SU-DHL-6 (cell line): ENCODE results near the gene FKRP.
"Not testable (repeated sequence)": the region's sequence is repeated elsewhere in the genome, so short reads cannot be mapped to it uniquely, and the experiment has no call there.

ENCODE experiments used
- H2AFZ ChIP-seq: fragments of 200-600 bp; sonication (generic); 2 replicates; pipeline ENCODE4 v1.6.1; 2014; ENCODE audit warnings: low read depth, mild to moderate bottlenecking, moderate library complexity, mixed read lengths, antibody characterized with exemption, low read length; ENCODE audit not compliant: severe bottlenecking
- H3F3A ChIP-seq: fragments of 200-600 bp; shearing (Covaris generic); 2 replicates; pipeline ENCODE4 v1.6.0; 2016; ENCODE audit warnings: antibody characterized with exemption, mild to moderate bottlenecking; ENCODE audit not compliant: insufficient read depth
- H3K27ac ChIP-seq: fragments of 200-600 bp; sonication (generic); 2 replicates; pipeline ENCODE4 v1.5.1; 2016; ENCODE audit warnings: low read depth, mild to moderate bottlenecking, low read length, moderate library complexity, mixed read lengths
- H3K27me3 ChIP-seq: fragments of 200-600 bp; sonication (generic), shearing (Covaris generic); 2 replicates; pipeline ENCODE4 v1.6.0; 2014; ENCODE audit warnings: mild to moderate bottlenecking, low read length
- H3K36me3 ChIP-seq: fragments of 200-600 bp; sonication (generic); 2 replicates; pipeline ENCODE4 v1.6.1; 2014; ENCODE audit warnings: mild to moderate bottlenecking, low read length, mixed read lengths
- H3K4me2 ChIP-seq: fragments of 300-600, 200-600 bp; shearing (Covaris generic), sonication (generic); 2 replicates; pipeline ENCODE4 v1.6.0; 2014; ENCODE audit warnings: low read length, low read depth, mild to moderate bottlenecking; ENCODE audit not compliant: poor library complexity, severe bottlenecking
- H3K4me3 ChIP-seq: fragments of 200-600 bp; sonication (generic); 2 replicates; pipeline ENCODE4 v1.5.1; 2014; ENCODE audit warnings: antibody characterized with exemption, low read length, mild to moderate bottlenecking, mixed read lengths; ENCODE audit not compliant: insufficient read depth, poor library complexity, severe bottlenecking
- H3K79me2 ChIP-seq: fragments of 200-600 bp; sonication (generic); 2 replicates; pipeline ENCODE4 v1.6.1; 2014; ENCODE audit warnings: mild to moderate bottlenecking, low read length, moderate library complexity; ENCODE audit not compliant: insufficient read depth
- H3K9ac ChIP-seq: fragments of 200-600 bp; sonication (generic); 2 replicates; pipeline ENCODE4 v1.7.0; 2014; ENCODE audit warnings: mild to moderate bottlenecking, low read length
- H3K9me2 ChIP-seq: fragments of 200-600 bp; sonication (generic); replicated peaks from 2 replicates; pipeline ENCODE4 v1.6.1; 2014; ENCODE audit warnings: low read length; ENCODE audit not compliant: insufficient read depth
- H3K9me3 ChIP-seq: fragments of 200-600 bp; sonication (generic); 2 replicates; pipeline ENCODE4 v1.6.1; 2014; ENCODE audit warnings: low read length, mixed read lengths; ENCODE audit not compliant: insufficient read depth
- H4K20me1 ChIP-seq: fragments of 200-600 bp; sonication (generic); 2 replicates; pipeline ENCODE4 v1.6.1; 2014; ENCODE audit warnings: low read depth, mild to moderate bottlenecking, antibody characterized with exemption, low read length, moderate library complexity, mixed read lengths
- EZH2phosphoT487 ChIP-seq: fragments of 200-600 bp; sonication (generic), shearing (Covaris generic); conservative IDR thresholded peaks from 2 replicates; pipeline ENCODE4 v1.6.1; 2018; ENCODE audit warnings: mild to moderate bottlenecking, antibody characterized with exemption, low read length, moderate library complexity, mixed read lengths
- TF ChIP-seq, protein P1 (sequence below): fragments of 200-600 bp; sonication (generic); IDR thresholded peaks from one replicate; pipeline ENCODE4 v1.5.1; 2017; ENCODE audit warnings: antibody characterized with exemption, mild to moderate bottlenecking, low read length, moderate library complexity; ENCODE audit not compliant: insufficient read depth, poor library complexity, severe bottlenecking

FKRP gene

GRCh38 chr19:46764817-46765291 is 19.0 kb downstream of the FKRP start:
- Histone ChIP-seq H3K4me2 (no peak overlapping the region), H4K20me1 (no peaks in the 10 kb centered on the region), H3K9me3 (no peaks in the 10 kb centered on the region), H3K36me3 (no peaks in the 10 kb centered on the region), H3F3A (no peaks in the 10 kb centered on the region), H3K27me3 (no peaks in the 10 kb centered on the region), H3K79me2 (no peaks in the 10 kb centered on the region), H2AFZ (no peak overlapping the region), H3K27ac (no peak overlapping the region), H3K9me2 (no peaks in the 10 kb centered on the region), H3K4me3 (no peak overlapping the region), H3K9ac (no peak overlapping the region)
- TF ChIP-seq, protein P1, sequence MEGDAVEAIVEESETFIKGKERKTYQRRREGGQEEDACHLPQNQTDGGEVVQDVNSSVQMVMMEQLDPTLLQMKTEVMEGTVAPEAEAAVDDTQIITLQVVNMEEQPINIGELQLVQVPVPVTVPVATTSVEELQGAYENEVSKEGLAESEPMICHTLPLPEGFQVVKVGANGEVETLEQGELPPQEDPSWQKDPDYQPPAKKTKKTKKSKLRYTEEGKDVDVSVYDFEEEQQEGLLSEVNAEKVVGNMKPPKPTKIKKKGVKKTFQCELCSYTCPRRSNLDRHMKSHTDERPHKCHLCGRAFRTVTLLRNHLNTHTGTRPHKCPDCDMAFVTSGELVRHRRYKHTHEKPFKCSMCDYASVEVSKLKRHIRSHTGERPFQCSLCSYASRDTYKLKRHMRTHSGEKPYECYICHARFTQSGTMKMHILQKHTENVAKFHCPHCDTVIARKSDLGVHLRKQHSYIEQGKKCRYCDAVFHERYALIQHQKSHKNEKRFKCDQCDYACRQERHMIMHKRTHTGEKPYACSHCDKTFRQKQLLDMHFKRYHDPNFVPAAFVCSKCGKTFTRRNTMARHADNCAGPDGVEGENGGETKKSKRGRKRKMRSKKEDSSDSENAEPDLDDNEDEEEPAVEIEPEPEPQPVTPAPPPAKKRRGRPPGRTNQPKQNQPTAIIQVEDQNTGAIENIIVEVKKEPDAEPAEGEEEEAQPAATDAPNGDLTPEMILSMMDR, result no peak
- TF ChIP-seq EZH2phosphoT487, result no peak

GRCh38 chr19:46766569-46767317 is 20.9 kb downstream of the FKRP start:
- no peak overlapping the region for H2AFZ ChIP-seq
- H3K4me3 ChIP-seq, result no peak overlapping the region
- H3K9me3 ChIP-seq, result no peaks in the 10 kb centered on the region
- no peak overlapping the region for H3K27ac ChIP-seq
- no peaks in the 10 kb centered on the region for H3K79me2 ChIP-seq
- H3K27me3 ChIP-seq, result no peaks in the 10 kb centered on the region
- no peak overlapping the region for H3K4me2 ChIP-seq
- no peaks in the 10 kb centered on the region for H4K20me1 ChIP-seq
- H3F3A ChIP-seq, result 0 out of 2 replicates have a peak, but pooled peaks cover 4% of the 10 kb centered on the region
- H3K9ac ChIP-seq, result no peak overlapping the region
- no peaks in the 10 kb centered on the region for H3K36me3 ChIP-seq
- no peaks in the 10 kb centered on the region for H3K9me2 ChIP-seq
- TF ChIP-seq, protein P1, result peak; percentile 93
- no peak for TF ChIP-seq EZH2phosphoT487

DNA sequence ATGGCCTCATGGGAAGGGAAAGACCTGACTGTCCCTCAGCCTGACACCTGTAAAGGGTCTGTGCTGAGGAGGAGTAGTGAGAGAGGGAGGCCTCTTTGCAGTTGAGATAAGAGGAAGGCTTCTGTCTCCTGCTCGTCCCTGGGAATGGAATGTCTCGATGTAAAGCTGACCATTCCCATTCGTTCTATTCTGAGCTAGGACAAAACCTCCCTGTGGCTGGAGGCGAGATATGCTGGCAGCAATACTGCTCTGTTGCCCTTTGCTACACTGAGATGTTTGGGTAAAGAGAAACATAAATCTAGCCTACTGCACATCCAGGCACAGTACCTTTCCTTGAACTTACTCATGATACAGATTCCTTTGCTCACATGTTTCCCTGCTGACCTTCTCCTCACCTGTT is 22.9 kb downstream of the FKRP start:
- not testable (repeated sequence) for H3K27ac ChIP-seq, H3K9ac ChIP-seq, H3K79me2 ChIP-seq, H3K9me3 ChIP-seq, H3K9me2 ChIP-seq, H4K20me1 ChIP-seq, H3K27me3 ChIP-seq, H3K4me3 ChIP-seq, H3K36me3 ChIP-seq, H2AFZ ChIP-seq, H3K4me2 ChIP-seq
- H3F3A ChIP-seq, result peaks cover 10% of the 10 kb centered on the region

DNA sequence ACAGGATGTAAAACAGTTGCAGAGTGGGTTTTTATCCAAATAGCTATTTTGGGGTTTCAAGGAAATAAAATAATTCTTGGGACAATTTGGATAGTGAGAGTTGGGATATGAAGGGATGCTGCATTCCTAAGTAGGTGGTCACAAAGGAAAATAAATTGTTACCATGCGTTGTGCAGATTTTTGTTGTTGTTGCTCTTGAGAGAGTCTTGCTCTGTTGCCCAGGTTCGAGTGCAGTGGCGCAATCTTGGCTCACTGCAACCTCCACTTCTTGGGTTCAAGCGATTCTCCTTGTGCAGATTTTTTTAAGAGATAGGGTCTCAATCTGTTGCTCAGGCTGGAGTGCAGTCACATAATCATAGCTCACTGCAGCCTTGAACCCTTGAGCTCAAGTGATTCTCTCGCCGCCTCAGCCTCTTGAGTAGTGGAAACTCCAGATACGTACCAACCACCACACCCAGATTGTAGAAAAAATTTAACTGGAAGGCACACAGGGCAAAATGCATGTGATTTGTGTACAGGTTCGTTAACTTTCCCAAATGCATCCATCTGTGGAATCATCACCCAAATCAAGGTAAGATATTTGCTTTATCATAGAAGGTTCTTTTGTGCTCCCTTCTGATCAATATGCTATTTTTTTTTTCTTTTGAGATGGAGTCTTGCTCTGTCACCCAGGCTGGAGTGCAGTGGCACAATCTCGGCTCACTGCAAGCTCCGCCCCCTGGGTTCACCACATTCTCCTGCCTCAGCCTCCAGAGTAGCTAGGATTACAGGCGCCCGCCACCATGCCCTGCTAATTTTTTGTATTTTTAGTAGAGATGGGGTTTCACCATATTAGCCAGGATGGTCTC is 26.5 kb downstream of the FKRP start:
- no peaks in the 10 kb centered on the region for H3K27me3 ChIP-seq
- H3K9me2 ChIP-seq, result no peaks in the 10 kb centered on the region
- no peak for TF ChIP-seq EZH2phosphoT487
- TF ChIP-seq, protein P1, result no peak
- no peak overlapping the region for H3K9ac ChIP-seq
- H3F3A ChIP-seq, result peaks cover 10% of the 10 kb centered on the region
- H3K27ac ChIP-seq, result no peak overlapping the region
- no peaks in the 10 kb centered on the region for H3K9me3 ChIP-seq
- H2AFZ ChIP-seq, result no peak overlapping the region
- H3K4me3 ChIP-seq, result no peak overlapping the region
- H3K79me2 ChIP-seq, result no peaks in the 10 kb centered on the region
- 0 out of 2 replicates have a peak, but pooled peaks cover 10% of the 10 kb centered on the region for H3K36me3 ChIP-seq
- H4K20me1 ChIP-seq, result no peaks in the 10 kb centered on the region
- H3K4me2 ChIP-seq, result no peak overlapping the region
